ENCODE measurements around the gene ZFYVE9. TPM values are rescaled to one million over a fixed set of nuclear protein-coding genes. Genes with fewer than 3 reads are reported as not detected.
A peak's percentile ranks its signal among the peaks of the same experiment; 100 is the strongest.

ZFYVE9 gene
- total and polyA plus RNA-seq, 9 of the 15 experiments (the other 6 are each of a cell fraction or from before 2014, with no cell fraction given): 0.52 to 14.4 (median 8.9) TPM

DNA sequence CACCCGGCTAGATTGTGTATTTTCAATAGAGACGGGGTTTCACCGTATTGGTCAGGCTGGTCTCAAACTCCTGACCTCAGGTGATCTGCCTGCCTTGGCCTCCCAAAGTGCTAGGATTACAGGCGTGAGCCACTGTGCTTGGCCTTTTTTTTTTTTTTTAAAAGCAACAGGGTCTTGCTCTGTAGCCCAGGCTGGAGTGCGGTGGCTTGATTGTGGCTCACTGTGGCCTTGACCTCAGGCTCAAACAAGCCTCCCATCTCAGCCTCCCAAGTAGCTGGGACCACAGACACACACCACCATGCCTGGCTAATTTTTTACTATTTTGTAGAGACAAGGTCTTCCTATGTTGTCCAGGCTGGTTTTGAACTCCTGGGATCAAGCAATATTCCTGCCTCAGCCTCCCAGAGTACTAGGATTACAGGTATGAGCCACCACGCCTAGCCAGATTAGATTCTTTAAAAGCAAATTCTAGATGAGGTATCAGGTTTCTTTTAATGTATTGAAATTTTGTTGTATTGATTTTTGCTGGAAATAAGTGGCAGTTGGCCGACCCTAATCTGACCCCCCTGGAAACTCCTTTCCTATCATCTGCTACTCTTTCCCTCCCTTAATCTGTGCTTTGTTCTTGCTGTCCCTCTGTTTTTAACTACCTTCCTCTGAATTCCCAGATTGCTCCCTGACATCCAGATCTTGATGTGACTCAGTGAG lies 26.6 kb downstream of the ZFYVE9 start:
- ATAC-seq (peak; percentile 40; the same call in 2 of the 3 replicates), DNase-seq (ENCODE audit: extremely low read depth in 1 of 4, low spot score in 3 of 4) (no peak), FAIRE-seq (no peak)
- H3K27me3 ChIP-seq (ENCODE audit: control insufficient read depth in 2 of 2, insufficient read depth in 2 of 2, low read length in 2 of 2): no peaks in the 10 kb centered on the region
- no peaks in the 10 kb centered on the region for H3K9me1 ChIP-seq (ENCODE audit: control insufficient read depth, insufficient read depth, low read length)
- WGBS (ENCODE audit: insufficient coverage, low coverage, missing lambda C conversion rate): 80% methylated on average over 6 of the region's 7 CpGs
- H3K9ac ChIP-seq (ENCODE audit: insufficient read depth in 1 of 2, low read depth in 2 of 2, low read length in 2 of 2): 0 out of 4 replicates have a peak overlapping the region, but pooled peaks of 1 of the 2 experiments have one; percentile 38
- no peak overlapping the region for H3K4me3 ChIP-seq
- no peaks in the 10 kb centered on the region for H3K4me1 ChIP-seq (replicated peaks in 1 of 2; ENCODE audit: control insufficient read depth in 2 of 2, insufficient read depth in 2 of 2, low read length in 2 of 2)
- H4K20me1 ChIP-seq (replicated peaks; ENCODE audit: control insufficient read depth, insufficient read depth, low read length): no peaks in the 10 kb centered on the region
- no peak overlapping the region for H3K4me2 ChIP-seq (ENCODE audit: insufficient read depth, low read length)
- H3K27ac ChIP-seq (ENCODE audit: extremely low read depth, low read depth, low read length): no peak overlapping the region
- no TSS peak for BruUV-seq (replicated peaks)
- no peak for TF ChIP-seq ZNF444 (CRISPR knock-in tag; IDR thresholded peaks at IDR 0.05)
- TF ChIP-seq SRSF9 (IDR thresholded peaks at IDR 0.05; ENCODE audit: borderline replicate concordance, low read depth, low read length): no peak
- no peak for TF ChIP-seq E2F8 (IDR thresholded peaks at IDR 0.05; ENCODE audit: low read depth, partially characterized antibody)
- TF ChIP-seq, protein P1, sequence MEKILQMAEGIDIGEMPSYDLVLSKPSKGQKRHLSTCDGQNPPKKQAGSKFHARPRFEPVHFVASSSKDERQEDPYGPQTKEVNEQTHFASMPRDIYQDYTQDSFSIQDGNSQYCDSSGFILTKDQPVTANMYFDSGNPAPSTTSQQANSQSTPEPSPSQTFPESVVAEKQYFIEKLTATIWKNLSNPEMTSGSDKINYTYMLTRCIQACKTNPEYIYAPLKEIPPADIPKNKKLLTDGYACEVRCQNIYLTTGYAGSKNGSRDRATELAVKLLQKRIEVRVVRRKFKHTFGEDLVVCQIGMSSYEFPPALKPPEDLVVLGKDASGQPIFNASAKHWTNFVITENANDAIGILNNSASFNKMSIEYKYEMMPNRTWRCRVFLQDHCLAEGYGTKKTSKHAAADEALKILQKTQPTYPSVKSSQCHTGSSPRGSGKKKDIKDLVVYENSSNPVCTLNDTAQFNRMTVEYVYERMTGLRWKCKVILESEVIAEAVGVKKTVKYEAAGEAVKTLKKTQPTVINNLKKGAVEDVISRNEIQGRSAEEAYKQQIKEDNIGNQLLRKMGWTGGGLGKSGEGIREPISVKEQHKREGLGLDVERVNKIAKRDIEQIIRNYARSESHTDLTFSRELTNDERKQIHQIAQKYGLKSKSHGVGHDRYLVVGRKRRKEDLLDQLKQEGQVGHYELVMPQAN (IDR thresholded peaks at IDR 0.05; ENCODE audit: borderline replicate concordance): no peak
- TF ChIP-seq NCOA6 (IDR thresholded peaks at IDR 0.05): no peak
- TF ChIP-seq RFX7 (CRISPR knock-in tag; IDR thresholded peaks at IDR 0.05): no peak
- no peak for TF ChIP-seq ETS1 (conservative IDR thresholded peaks at IDR 0.05; ENCODE audit: control insufficient read depth, low read depth, low read length)
- no peak for TF ChIP-seq NBN (IDR thresholded peaks at IDR 0.05; ENCODE audit: low read depth)
- TF ChIP-seq ZNF174 (CRISPR knock-in tag; IDR thresholded peaks at IDR 0.05): no peak
- TF ChIP-seq BRF1 (IDR thresholded peaks at IDR 0.05; ENCODE audit: borderline replicate concordance, extremely low read depth, insufficient read length): no peak
- no peak for TF ChIP-seq GMEB1 (CRISPR knock-in tag; IDR thresholded peaks at IDR 0.05)
- no peak for TF ChIP-seq USF1 (CRISPR knock-in tag; IDR thresholded peaks at IDR 0.05)
- no peak for TF ChIP-seq SMAD1 (IDR thresholded peaks at IDR 0.05; ENCODE audit: low read depth, low read length, partially characterized antibody)
- POLR2A ChIA-PET: no interaction called here
- in situ Hi-C loops (cut with MboI) (no loop called here), intact Hi-C loops (cut with micrococcal nuclease) (no loop called here)
- CTCF ChIA-PET (ENCODE audit: low intra/inter-chr PET ratio): no interaction called here
- H2AFZ ChIP-seq (ENCODE audit: low read depth, low read length): no peak overlapping the region
- H3K36me3 ChIP-seq (ENCODE audit: control insufficient read depth, insufficient read depth, low read length): no peaks in the 10 kb centered on the region
- H3K9me3 ChIP-seq (replicated peaks; ENCODE audit: control insufficient read depth, insufficient read depth, low read depth, low read length): no peaks in the 10 kb centered on the region
- no peaks in the 10 kb centered on the region for H3K79me2 ChIP-seq (ENCODE audit: control insufficient read depth, insufficient read depth, low read length)

All from K562 (cell line).